Subcutaneous abdominal adipose tissue (tissue), 5 donors: ENCODE results near the gene SHISAL1.
"Not testable (repeated sequence)": the region's sequence is repeated elsewhere in the genome, so short reads cannot be mapped to it uniquely, and the experiment has no call there.

Source experiments
- H3K27ac ChIP-seq: one replicate; pipeline ENCODE4 v1.7.0; 2013; ENCODE audit warnings: low read depth, mild to moderate bottlenecking, inconsistent platforms, low read length, moderate library complexity
- H3K27me3 ChIP-seq, 5 donors: one replicate each; pipeline ENCODE4 v1.7.0; 2013; ENCODE audit warnings: low read length in 5 of 5, inconsistent platforms in 1 of 5; ENCODE audit not compliant: control insufficient read depth in 5 of 5, insufficient read depth in 4 of 5
- H3K36me3 ChIP-seq, 5 donors: one replicate each; pipeline ENCODE4 v1.7.0; 2013; ENCODE audit warnings: low read length in 5 of 5; ENCODE audit not compliant: control insufficient read depth in 5 of 5, insufficient read depth in 5 of 5
- H3K4me1 ChIP-seq, 5 donors: one replicate each; pipeline ENCODE4 v1.7.0; 2013; ENCODE audit warnings: low read length in 5 of 5, mild to moderate bottlenecking in 3 of 5, moderate library complexity in 1 of 5; ENCODE audit not compliant: control insufficient read depth in 5 of 5, insufficient read depth in 5 of 5
- H3K4me3 ChIP-seq, 5 donors: one replicate each; pipeline ENCODE4 v1.7.0; 2013; ENCODE audit warnings: low read length in 5 of 5, low read depth in 1 of 5
- H3K9ac ChIP-seq, 5 donors: one replicate each; pipeline ENCODE4 v1.7.0; 2013; ENCODE audit warnings: low read length in 5 of 5, mild to moderate bottlenecking in 4 of 5, moderate library complexity in 3 of 5
- H3K9me3 ChIP-seq, 5 donors: one replicate each; pipeline ENCODE4 v1.7.0; 2013; ENCODE audit warnings: low read length in 5 of 5; ENCODE audit not compliant: control insufficient read depth in 5 of 5
- donor health status: healthy.
- donor health status: healthy.
- donor health status: healthy.
- donor health status: healthy.
- donor health status: healthy.

SHISAL1 gene

GRCh38 chr22:44328762-44329161, 16.0 kb upstream of the SHISAL1 start:
- Histone ChIP-seq H3K36me3 (no peaks in the 10 kb centered on the region), H3K27me3 (peaks cover 30 to 61% (median 45%) of the 10 kb centered on the region in 5 donors), H3K4me1 (peaks cover 0 to 20% (median 15%) of the 10 kb centered on the region in 5 donors), H3K4me3 (no peak overlapping the region), H3K27ac (no peak overlapping the region), H3K9ac (no peak overlapping the region), H3K9me3 (no peaks in the 10 kb centered on the region)

- H3K27ac ChIP-seq, result no peak overlapping the region
- no peak overlapping the region for H3K4me3 ChIP-seq
- H3K9ac ChIP-seq, result no peak overlapping the region
- peaks cover 25 to 59% (median 41%) of the 10 kb centered on the region in 5 donors for H3K27me3 ChIP-seq
- H3K36me3 ChIP-seq, result no peaks in the 10 kb centered on the region
- peaks cover 0 to 20% (median 15%) of the 10 kb centered on the region in 5 donors for H3K4me1 ChIP-seq
- no peaks in the 10 kb centered on the region for H3K9me3 ChIP-seq
These were observed 15.6 kb upstream of the SHISAL1 start for GRCh38 chr22:44328326-44328725.

- H3K9ac ChIP-seq, result peak overlapping the region in 4 of 5 donors; percentile 49 to 76 (median 63)
- H3K27me3 ChIP-seq, result peaks cover 11 to 52% (median 36%) of the 10 kb centered on the region in 5 donors
- no peaks in the 10 kb centered on the region for H3K36me3 ChIP-seq
- H3K9me3 ChIP-seq, result no peaks in the 10 kb centered on the region
- H3K4me1 ChIP-seq, result peaks cover 0 to 16% (median 13%) of the 10 kb centered on the region in 5 donors
- H3K4me3 ChIP-seq, result peak overlapping the region; percentile 59 to 91 (median 78)
- H3K27ac ChIP-seq, result no peak overlapping the region
These were observed 13.7 kb upstream of the SHISAL1 start for GRCh38 chr22:44326491-44326885.

DNA sequence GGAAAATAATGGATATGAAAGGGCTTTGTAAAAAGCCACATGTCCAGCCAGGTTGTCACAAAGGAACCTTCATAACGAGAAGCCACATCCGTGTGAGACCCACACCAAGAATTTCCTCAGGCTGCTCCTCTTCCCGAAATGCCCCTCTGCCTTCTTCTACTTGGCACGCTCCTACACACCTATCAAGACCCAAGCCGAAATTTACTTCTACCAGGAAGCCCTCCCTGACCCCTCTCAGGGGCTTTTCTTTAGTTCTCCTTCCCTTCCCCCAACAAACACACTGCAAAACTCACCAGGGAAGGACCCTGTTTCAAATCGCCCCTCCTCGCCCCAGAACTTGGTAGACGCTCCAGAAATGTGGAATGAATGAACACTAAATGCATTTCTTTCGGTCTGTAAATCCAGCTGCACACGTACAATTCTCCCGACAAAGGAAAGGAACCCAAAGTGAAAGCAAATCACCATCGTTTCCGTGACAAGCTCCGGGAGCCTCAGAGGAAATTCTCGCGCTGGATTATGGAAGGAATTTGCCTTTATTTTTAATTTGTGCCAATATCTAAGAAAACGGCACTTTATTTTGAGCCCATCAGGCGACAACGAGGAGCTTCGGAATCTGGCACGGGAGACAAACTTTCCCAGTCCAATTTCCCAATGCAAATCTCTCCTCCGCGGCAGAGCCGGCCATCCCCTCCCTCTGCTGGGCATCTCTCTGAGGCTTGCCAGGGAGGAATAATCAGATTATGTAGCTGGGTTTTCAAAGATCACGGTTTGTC, 13.2 kb upstream of the SHISAL1 start:
- H3K36me3 ChIP-seq, result no peaks in the 10 kb centered on the region
- no peak overlapping the region for H3K27ac ChIP-seq
- H3K9ac ChIP-seq, result peak overlapping the region; percentile 38 to 76 (median 56)
- peaks cover 11 to 53% (median 40%) of the 10 kb centered on the region in 5 donors for H3K27me3 ChIP-seq
- H3K4me1 ChIP-seq, result peaks cover 0 to 14% (median 11%) of the 10 kb centered on the region in 5 donors
- H3K9me3 ChIP-seq, result no peaks in the 10 kb centered on the region
- H3K4me3 ChIP-seq, result peak overlapping the region; percentile 59 to 91 (median 78)

DNA sequence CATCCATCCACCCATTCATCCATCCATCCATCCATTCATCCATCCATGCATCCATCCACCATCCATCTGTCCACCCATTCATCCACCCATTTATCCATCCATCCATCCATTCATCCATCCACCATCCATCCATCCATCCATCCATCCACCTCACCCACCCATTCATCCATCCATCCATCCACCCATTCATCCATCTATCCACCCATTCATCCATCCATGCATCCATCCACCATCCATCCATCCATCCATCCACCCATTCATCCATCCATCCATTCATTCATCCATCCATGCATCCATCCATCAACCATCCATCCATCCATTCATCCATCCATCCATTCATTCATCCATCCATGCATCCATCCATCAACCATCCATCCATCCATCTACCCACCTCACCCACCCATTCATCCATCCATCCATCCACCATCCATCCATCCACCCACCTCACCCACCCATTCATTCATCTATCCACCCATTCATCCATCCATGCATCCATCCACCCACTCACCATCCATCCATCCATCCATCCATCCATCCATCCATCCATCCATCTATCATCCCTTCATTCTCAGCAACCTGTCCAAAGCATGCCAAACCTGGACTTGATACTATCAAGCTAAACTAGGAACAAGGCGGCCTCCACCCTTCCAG, 10.5 kb upstream of the SHISAL1 start:
- H3K27ac ChIP-seq, H3K36me3 ChIP-seq, H3K4me3 ChIP-seq, H3K9me3 ChIP-seq, H3K9ac ChIP-seq: not testable (repeated sequence)
- Histone ChIP-seq H3K4me1 (peaks cover 0 to 11% (median 8%) of the 10 kb centered on the region in 5 donors), H3K27me3 (peaks cover 3 to 27% (median 21%) of the 10 kb centered on the region in 5 donors)

DNA sequence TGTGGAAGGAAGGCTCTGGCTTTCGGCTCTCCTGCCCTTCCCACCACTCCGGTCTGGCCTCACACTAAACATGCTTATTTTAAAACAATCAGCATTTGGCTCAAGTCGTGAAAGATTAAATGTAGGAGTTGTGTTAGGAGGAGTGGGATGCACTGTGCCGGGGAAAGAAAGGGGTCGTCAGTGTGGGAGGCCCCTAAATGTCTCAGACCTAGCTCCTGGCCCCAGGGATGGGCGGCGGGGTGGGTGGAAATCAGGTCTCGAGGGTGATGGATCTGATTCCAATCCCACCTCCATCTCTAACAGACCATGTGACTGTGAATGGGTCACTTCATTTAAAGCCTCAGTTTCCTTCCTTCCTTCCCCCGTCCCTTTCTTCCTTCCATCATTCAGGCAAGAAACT, 6.9 kb upstream of the SHISAL1 start:
- no peaks in the 10 kb centered on the region for H3K9me3 ChIP-seq
- H3K4me3 ChIP-seq, result no peak overlapping the region
- H3K9ac ChIP-seq, result no peak overlapping the region
- no peaks in the 10 kb centered on the region for H3K36me3 ChIP-seq
- H3K4me1 ChIP-seq, result no peaks in the 10 kb centered on the region
- peaks cover 3 to 25% (median 20%) of the 10 kb centered on the region in 5 donors for H3K27me3 ChIP-seq
- H3K27ac ChIP-seq, result no peak overlapping the region

GRCh38 chr22:44318751-44319150, 6.0 kb upstream of the SHISAL1 start:
- Histone ChIP-seq H3K4me3 (no peak overlapping the region), H3K27ac (no peak overlapping the region), H3K9ac (no peak overlapping the region), H3K36me3 (no peaks in the 10 kb centered on the region), H3K4me1 (no peaks in the 10 kb centered on the region), H3K27me3 (peaks cover 0 to 22% (median 15%) of the 10 kb centered on the region in 5 donors), H3K9me3 (no peaks in the 10 kb centered on the region)

DNA sequence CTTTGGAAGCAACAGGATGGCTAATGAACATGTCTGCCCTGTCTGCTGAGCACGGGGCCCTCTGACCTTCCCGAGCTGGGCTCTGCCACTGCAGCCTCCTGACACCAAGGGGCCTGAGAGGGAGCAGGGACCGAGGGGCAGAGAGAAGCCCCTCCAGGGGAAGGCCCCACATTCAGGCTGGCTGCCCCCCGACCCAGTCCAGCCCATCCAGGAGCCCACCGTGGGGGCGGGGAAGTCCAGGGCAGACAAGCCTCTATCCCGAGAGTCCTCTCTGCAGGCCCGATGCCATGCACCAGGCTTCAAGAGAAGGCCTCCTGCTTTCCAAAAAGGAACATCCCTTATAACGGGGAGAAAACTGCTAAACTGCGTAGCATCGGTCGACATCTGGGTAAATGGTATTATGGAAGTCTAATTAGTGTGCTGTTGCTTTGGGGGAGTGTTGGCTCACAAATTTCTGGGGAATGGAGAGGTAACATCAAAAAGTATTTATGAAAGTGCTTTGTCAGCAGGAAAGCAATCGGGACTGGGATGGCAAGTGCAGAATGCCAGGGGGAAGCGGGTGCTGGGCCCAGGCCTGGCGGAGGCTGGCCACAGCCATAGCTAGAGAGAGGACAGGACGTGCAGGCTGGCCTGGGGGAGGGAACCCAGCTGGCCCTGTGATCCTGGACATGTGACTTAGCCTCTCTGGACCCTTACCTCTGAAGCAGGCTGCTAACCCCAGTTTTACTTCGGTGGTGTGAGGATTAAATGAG, 5.3 kb upstream of the SHISAL1 start:
- peaks cover under 1 to 19% (median 16%) of the 10 kb centered on the region in 5 donors for H3K27me3 ChIP-seq
- H3K9ac ChIP-seq, result no peak overlapping the region
- H3K4me3 ChIP-seq, result no peak overlapping the region
- no peaks in the 10 kb centered on the region for H3K4me1 ChIP-seq
- H3K9me3 ChIP-seq, result no peaks in the 10 kb centered on the region
- no peak overlapping the region for H3K27ac ChIP-seq
- H3K36me3 ChIP-seq, result no peaks in the 10 kb centered on the region

DNA sequence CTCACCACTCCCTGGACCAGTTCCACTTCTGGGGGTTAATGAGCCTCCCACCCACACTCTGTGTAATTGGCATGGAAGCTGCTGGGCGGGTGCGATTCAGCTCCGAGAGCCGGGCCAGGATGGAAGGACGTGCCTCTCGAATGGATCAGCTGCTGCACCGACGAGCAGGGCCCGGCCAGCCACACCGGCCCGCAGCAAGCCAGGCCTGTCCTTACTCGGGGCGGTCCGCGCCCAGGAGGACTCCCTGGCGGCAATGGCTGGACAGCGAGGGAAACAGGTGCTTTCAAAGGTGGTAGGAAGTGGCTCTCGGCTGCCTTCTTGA, 4.3 kb upstream of the SHISAL1 start:
- no peak overlapping the region for H3K9ac ChIP-seq
- H3K4me1 ChIP-seq, result no peaks in the 10 kb centered on the region
- no peaks in the 10 kb centered on the region for H3K9me3 ChIP-seq
- H3K27me3 ChIP-seq, result peaks cover 2 to 20% (median 15%) of the 10 kb centered on the region in 5 donors
- no peak overlapping the region for H3K27ac ChIP-seq
- no peaks in the 10 kb centered on the region for H3K36me3 ChIP-seq
- H3K4me3 ChIP-seq, result no peak overlapping the region
